H9 (cell line): ENCODE data around the gene AGAP3. TPM values are rescaled to one million over a fixed set of nuclear protein-coding genes. Genes with fewer than 3 reads are reported as not detected.

Experiments used
- DNase-seq: peaks from one replicate; pipeline ENCODE4 v3.0.0-alpha.2; 2017
- H2AFZ ChIP-seq: one replicate; pipeline ENCODE4 v1.6.1; 2013; ENCODE audit warnings: mild to moderate bottlenecking, low read length, control low read depth, moderate library complexity
- H2AK5ac ChIP-seq: 2 replicates; pipeline ENCODE4 v1.6.1; 2013; ENCODE audit warnings: low read length, control low read depth, mixed read lengths; ENCODE audit not compliant: insufficient read length
- H2BK120ac ChIP-seq: one replicate; pipeline ENCODE4 v1.6.1; 2013; ENCODE audit warnings: low read depth, mild to moderate bottlenecking, low read length, control low read depth, inconsistent platforms; ENCODE audit not compliant: poor library complexity, severe bottlenecking
- H2BK12ac ChIP-seq: 2 replicates; pipeline ENCODE4 v1.6.1; 2013; ENCODE audit warnings: low read length, control low read depth, mixed read lengths, low read depth; ENCODE audit not compliant: insufficient read length
- H2BK15ac ChIP-seq: 2 replicates; pipeline ENCODE4 v1.6.1; 2013; ENCODE audit warnings: low read depth, low read length, control low read depth
- H2BK20ac ChIP-seq: one replicate; pipeline ENCODE4 v1.6.1; 2013; ENCODE audit warnings: low read depth, mild to moderate bottlenecking, low read length, control low read depth, inconsistent platforms; ENCODE audit not compliant: poor library complexity, severe bottlenecking
- H2BK5ac ChIP-seq: 2 replicates; pipeline ENCODE4 v1.6.1; 2013; ENCODE audit warnings: low read length, control low read depth, mixed read lengths; ENCODE audit not compliant: insufficient read length
- H3K14ac ChIP-seq: 2 replicates; pipeline ENCODE4 v1.6.1; 2013; ENCODE audit warnings: low read length, control low read depth; ENCODE audit not compliant: insufficient read depth
- H3K18ac ChIP-seq: 2 replicates; pipeline ENCODE4 v1.6.1; 2013; ENCODE audit warnings: low read depth, mild to moderate bottlenecking, mixed read lengths, low read length, control low read depth; ENCODE audit not compliant: insufficient read length
- H3K23ac ChIP-seq: 2 replicates; pipeline ENCODE4 v1.6.1; 2013; ENCODE audit warnings: low read length, control low read depth, mixed read lengths, low read depth; ENCODE audit not compliant: insufficient read length
- H3K23me2 ChIP-seq: 2 replicates; pipeline ENCODE4 v1.6.1; 2013; ENCODE audit warnings: low read depth, mild to moderate bottlenecking, mixed read lengths, low read length, control low read depth; ENCODE audit not compliant: insufficient read length, poor library complexity, severe bottlenecking
- H3K27ac ChIP-seq: 2 replicates; pipeline ENCODE4 v1.5.1; 2013; ENCODE audit warnings: low read length, control low read depth, mixed read lengths, low read depth; ENCODE audit not compliant: insufficient read length
- H3K27me3 ChIP-seq: 2 replicates; pipeline ENCODE4 v1.6.1; 2013; ENCODE audit warnings: low read length, control low read depth, inconsistent platforms; ENCODE audit not compliant: insufficient read depth
- H3K4ac ChIP-seq: 2 replicates; pipeline ENCODE4 v1.6.1; 2013; ENCODE audit warnings: low read depth, mild to moderate bottlenecking, control low read depth, inconsistent platforms, low read length, moderate library complexity
- H3K4me1 ChIP-seq: 2 replicates; pipeline ENCODE4 v1.6.1; 2013; ENCODE audit warnings: low read length, control low read depth, inconsistent platforms; ENCODE audit not compliant: insufficient read depth
- H3K4me2 ChIP-seq: 2 replicates; pipeline ENCODE4 v1.6.1; 2013; ENCODE audit warnings: low read length, control low read depth, mixed read lengths; ENCODE audit not compliant: insufficient read length, insufficient read depth
- H3K56ac ChIP-seq: 2 replicates; pipeline ENCODE4 v1.6.1; 2013; ENCODE audit warnings: low read depth, mild to moderate bottlenecking, mixed read lengths, low read length, control low read depth; ENCODE audit not compliant: insufficient read length
- H3K79me1 ChIP-seq: 2 replicates; pipeline ENCODE4 v1.6.1; 2013; ENCODE audit warnings: low read depth, mild to moderate bottlenecking, moderate library complexity, low read length, control low read depth, inconsistent platforms; ENCODE audit not compliant: insufficient read depth, poor library complexity, severe bottlenecking
- H3K79me2 ChIP-seq: 2 replicates; pipeline ENCODE4 v1.6.1; 2013; ENCODE audit warnings: low read length, control low read depth, inconsistent platforms; ENCODE audit not compliant: insufficient read depth
- H3K9ac ChIP-seq: 2 replicates; pipeline ENCODE4 v1.6.1; 2013; ENCODE audit warnings: low read length, control low read depth, mixed read lengths; ENCODE audit not compliant: insufficient read length; ENCODE audit errors: extremely low read depth
- H3K9me3 ChIP-seq: one replicate; pipeline ENCODE4 v1.6.1; 2013; ENCODE audit warnings: low read depth, low read length, inconsistent platforms; ENCODE audit not compliant: control insufficient read depth
- H3T11ph ChIP-seq: one replicate; pipeline ENCODE4 v1.6.1; 2013; ENCODE audit warnings: mild to moderate bottlenecking, low read length, control low read depth, inconsistent platforms
- H4K20me1 ChIP-seq: one replicate; pipeline ENCODE4 v1.6.1; 2013; ENCODE audit not compliant: control insufficient read depth, insufficient read length, insufficient read depth
- H4K5ac ChIP-seq: 2 replicates; pipeline ENCODE4 v1.6.1; 2013; ENCODE audit warnings: low read depth, mild to moderate bottlenecking, mixed read lengths, low read length, control low read depth; ENCODE audit not compliant: insufficient read length
- H4K8ac ChIP-seq: replicated peaks from 2 replicates; pipeline ENCODE4 v1.6.1; 2013; ENCODE audit warnings: low read length, control low read depth, mixed read lengths, low read depth; ENCODE audit not compliant: insufficient read length
- H4K91ac ChIP-seq: 2 replicates; pipeline ENCODE4 v1.6.1; 2013; ENCODE audit warnings: low read depth, mild to moderate bottlenecking, moderate library complexity, mixed read lengths, low read length, control low read depth; ENCODE audit not compliant: insufficient read length
- H3K27ac Mint-ChIP-seq, 3 experiments: 2 replicates in 2 of 3; 3 replicates in 1 of 3; pipeline ENCODE4 v1.8.0; 2020 to 2021; ENCODE audit warnings: mixed read lengths in 3 of 3, mild to moderate bottlenecking in 1 of 3, moderate library complexity in 1 of 3
- H3K27me3 Mint-ChIP-seq: 2 replicates; pipeline ENCODE4 v1.8.0; 2021; ENCODE audit warnings: low read depth, mild to moderate bottlenecking, moderate library complexity, mixed read lengths
- H3K36me3 Mint-ChIP-seq, 3 experiments: 2 replicates in 2 of 3; 3 replicates in 1 of 3; pipeline ENCODE4 v1.8.0; 2020 to 2021; ENCODE audit warnings: low read depth in 3 of 3, mixed read lengths in 3 of 3; ENCODE audit not compliant: insufficient read depth in 1 of 3
- H3K4me1 Mint-ChIP-seq, 2 experiments: 2 replicates each; pipeline ENCODE4 v1.8.0; 2020; ENCODE audit warnings: mixed read lengths in 2 of 2
- H3K4me3 Mint-ChIP-seq, 2 experiments: 2 replicates in 1 of 2; 3 replicates in 1 of 2; pipeline ENCODE4 v1.8.0; 2020 to 2021; ENCODE audit warnings: mild to moderate bottlenecking in 2 of 2, mixed read lengths in 2 of 2, moderate library complexity in 1 of 2
- H3K9me3 Mint-ChIP-seq, 2 experiments: 2 replicates in 1 of 2; 3 replicates in 1 of 2; pipeline ENCODE4 v1.8.0; 2020; ENCODE audit warnings: mild to moderate bottlenecking in 2 of 2, mixed read lengths in 2 of 2, moderate library complexity in 1 of 2
- WGBS: extraction: QIAGEN DNeasy Blood & Tissue Kit; methylation state at CpG from one replicate; pipeline ENCODE4 v1.1.7; 2013; ENCODE audit warnings: missing lambda C conversion rate, low lambda C conversion rate, mixed read lengths; ENCODE audit not compliant: insufficient read length; ENCODE audit errors: extremely low coverage; 5-methylcytosine and 5-hydroxymethylcytosine counted together
- total RNA-seq: library from RNA; stranded (reverse); gene quantifications from 2 replicates; pipeline ENCODE4 v1.2.1, GENCODE V29; 2021
- TF ChIP-seq, protein P1 (sequence below): fragments of 200-600 bp; sonication (generic); conservative IDR thresholded peaks from 3 replicates; pipeline ENCODE4 v1.8.0; 2021; ENCODE audit warnings: antibody characterized with exemption, mild to moderate bottlenecking

Gene AGAP3
- total RNA-seq, 1 experiment from 2014 or later, result 97.7 TPM

DNA sequence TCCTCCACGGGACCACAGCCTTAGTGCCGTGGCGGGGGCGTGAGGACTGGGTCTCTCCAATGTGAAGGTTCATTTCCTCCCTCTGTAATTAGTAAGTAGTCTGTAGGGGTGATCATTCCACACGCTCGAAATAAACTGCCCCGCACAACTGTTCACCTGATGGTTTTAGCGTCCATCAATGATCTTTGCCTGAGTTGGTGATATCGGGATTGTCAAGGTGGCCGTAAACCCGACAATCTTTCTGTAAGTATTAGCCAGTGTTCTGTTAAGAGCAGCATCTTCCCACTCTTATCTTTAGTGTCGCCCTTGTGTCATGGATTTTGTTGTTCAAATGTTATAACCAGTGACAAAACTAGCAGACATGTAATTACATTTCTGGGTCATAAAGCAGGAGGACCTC, 17.7 kb downstream of the AGAP3 start:
- peak overlapping the region in 1 of 3 experiments; percentile 98; a peak in 3 of 7 replicates for H3K27ac Mint-ChIP-seq
- no peak overlapping the region for H2BK12ac ChIP-seq
- TF ChIP-seq, protein P1, sequence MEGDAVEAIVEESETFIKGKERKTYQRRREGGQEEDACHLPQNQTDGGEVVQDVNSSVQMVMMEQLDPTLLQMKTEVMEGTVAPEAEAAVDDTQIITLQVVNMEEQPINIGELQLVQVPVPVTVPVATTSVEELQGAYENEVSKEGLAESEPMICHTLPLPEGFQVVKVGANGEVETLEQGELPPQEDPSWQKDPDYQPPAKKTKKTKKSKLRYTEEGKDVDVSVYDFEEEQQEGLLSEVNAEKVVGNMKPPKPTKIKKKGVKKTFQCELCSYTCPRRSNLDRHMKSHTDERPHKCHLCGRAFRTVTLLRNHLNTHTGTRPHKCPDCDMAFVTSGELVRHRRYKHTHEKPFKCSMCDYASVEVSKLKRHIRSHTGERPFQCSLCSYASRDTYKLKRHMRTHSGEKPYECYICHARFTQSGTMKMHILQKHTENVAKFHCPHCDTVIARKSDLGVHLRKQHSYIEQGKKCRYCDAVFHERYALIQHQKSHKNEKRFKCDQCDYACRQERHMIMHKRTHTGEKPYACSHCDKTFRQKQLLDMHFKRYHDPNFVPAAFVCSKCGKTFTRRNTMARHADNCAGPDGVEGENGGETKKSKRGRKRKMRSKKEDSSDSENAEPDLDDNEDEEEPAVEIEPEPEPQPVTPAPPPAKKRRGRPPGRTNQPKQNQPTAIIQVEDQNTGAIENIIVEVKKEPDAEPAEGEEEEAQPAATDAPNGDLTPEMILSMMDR, result no peak
- H4K8ac ChIP-seq, result no peak overlapping the region
- H3K4me1 Mint-ChIP-seq, result peaks cover 25 to 39% of the 10 kb centered on the region in 2 experiments
- peak overlapping the region; percentile 38 for H3K18ac ChIP-seq
- no CpG with 5 or more reads among the region's 12 CpGs for WGBS
- peaks cover 13% of the 10 kb centered on the region for H3K4me1 ChIP-seq
- no peaks in the 10 kb centered on the region for H3K27me3 ChIP-seq
- peaks cover 3% of the 10 kb centered on the region; the same call in 1 of the 2 replicates for H3K79me2 ChIP-seq
- H4K91ac ChIP-seq, result no peak overlapping the region
- H2BK120ac ChIP-seq, result no peak overlapping the region
- H3K27me3 Mint-ChIP-seq, result no peaks in the 10 kb centered on the region; the same call in 1 of the 2 replicates
- no peaks in the 10 kb centered on the region for H3K9me3 Mint-ChIP-seq
- DNase-seq, result no peak
- H3K23me2 ChIP-seq, result peaks cover 3% of the 10 kb centered on the region
- H3K4me3 Mint-ChIP-seq, result peak overlapping the region; percentile 7 to 61; a peak in 4 of 5 replicates
- no peaks in the 10 kb centered on the region for H4K20me1 ChIP-seq
- H3K14ac ChIP-seq, result no peak overlapping the region; the same call in 1 of the 2 replicates
- H2AK5ac ChIP-seq, result no peak overlapping the region
- no peak overlapping the region for H4K5ac ChIP-seq
- no peak overlapping the region for H2BK5ac ChIP-seq
- H3K23ac ChIP-seq, result no peak overlapping the region
- H3K4ac ChIP-seq, result no peak overlapping the region
- no peak overlapping the region for H2AFZ ChIP-seq
- H3K4me2 ChIP-seq, result peak overlapping the region; percentile 68
- no peaks in the 10 kb centered on the region for H3K9me3 ChIP-seq
- H3K27ac ChIP-seq, result peak overlapping the region; percentile 62
- no peak overlapping the region for H3T11ph ChIP-seq
- peaks cover 3% of the 10 kb centered on the region for H3K79me1 ChIP-seq
- H3K36me3 Mint-ChIP-seq, result peaks cover 0 to 6% (median 2%) of the 10 kb centered on the region in 3 experiments; a peak in 5 of 7 replicates
- H2BK20ac ChIP-seq, result no peak overlapping the region
- H3K9ac ChIP-seq, result no peak overlapping the region
- H2BK15ac ChIP-seq, result no peak overlapping the region
- H3K56ac ChIP-seq, result no peak overlapping the region
